ENCODE data around the gene TCIRG1.

The TCIRG1 gene

GRCh38 chr11:68049509-68050370 is 10.9 kb downstream of the TCIRG1 start:
- no peak for TF ChIP-seq ISL1 (CRISPR knock-in tag; IDR thresholded peaks at IDR 0.05)
- no peak for TF ChIP-seq TCF4 (CRISPR knock-in tag; IDR thresholded peaks at IDR 0.05; ENCODE audit: borderline replicate concordance)
- no peak for ATAC-seq

GRCh38 chr11:68050371-68050841 is 11.6 kb downstream of the TCIRG1 start:
- ATAC-seq: no peak
- TF ChIP-seq ZFP3 (CRISPR knock-in tag; IDR thresholded peaks at IDR 0.05): no peak
- no peak for TF ChIP-seq ARNTL (CRISPR knock-in tag; IDR thresholded peaks at IDR 0.05; ENCODE audit: borderline replicate concordance, low read depth)
- TF ChIP-seq ISL1 (CRISPR knock-in tag; IDR thresholded peaks at IDR 0.05): no peak
- TF ChIP-seq GLIS3 (CRISPR knock-in tag; IDR thresholded peaks at IDR 0.05): no peak
- TF ChIP-seq CREB5 (CRISPR knock-in tag; IDR thresholded peaks at IDR 0.05; ENCODE audit: low read depth): no peak
- TF ChIP-seq BACH2 (CRISPR knock-in tag; IDR thresholded peaks at IDR 0.05; ENCODE audit: borderline replicate concordance): no peak
- no peak for TF ChIP-seq ZNF8 (CRISPR knock-in tag; IDR thresholded peaks at IDR 0.05)
- TF ChIP-seq ZNF70 (CRISPR knock-in tag; IDR thresholded peaks at IDR 0.05): no peak
- no peak for TF ChIP-seq CSDC2 (CRISPR knock-in tag; IDR thresholded peaks at IDR 0.05)
- TF ChIP-seq POU6F1 (CRISPR knock-in tag; IDR thresholded peaks at IDR 0.05; ENCODE audit: borderline replicate concordance, low read depth): no peak
- TF ChIP-seq ESRRG (CRISPR knock-in tag; IDR thresholded peaks at IDR 0.05): no peak

- ATAC-seq: peak; percentile 8; the same call in 1 of the 3 replicates
Measured at GRCh38 chr11:68051191-68052136, 12.6 kb downstream of the TCIRG1 start.

More at GRCh38 chr11:68051191-68052136, 12.6 kb downstream of the TCIRG1 start:
- TF ChIP-seq TOX (CRISPR knock-in tag; IDR thresholded peaks at IDR 0.05; ENCODE audit: borderline replicate concordance): no peak
- TF ChIP-seq ARNTL (CRISPR knock-in tag; IDR thresholded peaks at IDR 0.05; ENCODE audit: borderline replicate concordance, low read depth): no peak
- no peak for TF ChIP-seq TCF4 (CRISPR knock-in tag; IDR thresholded peaks at IDR 0.05; ENCODE audit: borderline replicate concordance)
- TF ChIP-seq CREB5 (CRISPR knock-in tag; IDR thresholded peaks at IDR 0.05; ENCODE audit: low read depth): no peak
- TF ChIP-seq ZNF70 (CRISPR knock-in tag; IDR thresholded peaks at IDR 0.05): no peak
- no peak for TF ChIP-seq PATZ1 (CRISPR knock-in tag; IDR thresholded peaks at IDR 0.05; ENCODE audit: borderline replicate concordance)
- no peak for TF ChIP-seq ZNF8 (CRISPR knock-in tag; IDR thresholded peaks at IDR 0.05)
- TF ChIP-seq POU6F1 (CRISPR knock-in tag; IDR thresholded peaks at IDR 0.05; ENCODE audit: borderline replicate concordance, low read depth): no peak
- TF ChIP-seq PPARA (CRISPR knock-in tag; IDR thresholded peaks at IDR 0.05; ENCODE audit: borderline replicate concordance): no peak

Measured in SK-N-SH treated with all-trans-retinoic acid at 6 μM for 48 hours (cell line).